GM21526 (cell line): ENCODE data around the gene ERCC6L2.

Experiments
- ATAC-seq: cut with Tn5 transposase; IDR thresholded peaks from one replicate; pipeline ENCODE4 v1.9.1; 2021; ENCODE audit warnings: moderate library complexity; ENCODE audit not compliant: unreplicated experiment, low FRiP score

Gene ERCC6L2

GRCh38 chr9:95857896-95858295, 17.6 kb upstream of the ERCC6L2 start:
- ATAC-seq, result peak; percentile 64

GRCh38 chr9:95862343-95862742, 13.1 kb upstream of the ERCC6L2 start:
- ATAC-seq, result no peak

GRCh38 chr9:95864852-95865580, 10.5 kb upstream of the ERCC6L2 start:
- ATAC-seq, result no peak

GRCh38 chr9:95870352-95870751, 5.1 kb upstream of the ERCC6L2 start:
- ATAC-seq, result no peak

- no peak for ATAC-seq
Observed at GRCh38 chr9:95870906-95871305, 4.6 kb upstream of the ERCC6L2 start.

- ATAC-seq, result no peak
Observed at GRCh38 chr9:95874303-95874988, 1.0 kb upstream of the ERCC6L2 start.

GRCh38 chr9:95874989-95875304, 544 bp upstream of the ERCC6L2 start:
- ATAC-seq, result no peak

- ATAC-seq, result no peak
Observed at GRCh38 chr9:95876138-95876444, 600 bp downstream of the ERCC6L2 start.

- ATAC-seq, result no peak
Observed at GRCh38 chr9:95876595-95876994, 1.1 kb downstream of the ERCC6L2 start.

GRCh38 chr9:95877984-95878383, 2.5 kb downstream of the ERCC6L2 start:
- no peak for ATAC-seq

- ATAC-seq, result no peak
Observed at GRCh38 chr9:95879591-95879990, 4.1 kb downstream of the ERCC6L2 start.

GRCh38 chr9:95880021-95880690, 4.7 kb downstream of the ERCC6L2 start:
- no peak for ATAC-seq

- ATAC-seq, result no peak
Observed at GRCh38 chr9:95887926-95888497, 12.5 kb downstream of the ERCC6L2 start.

GRCh38 chr9:95890594-95890993, 15.1 kb downstream of the ERCC6L2 start:
- ATAC-seq, result no peak

- ATAC-seq, result no peak
Observed at GRCh38 chr9:95891067-95891671, 15.7 kb downstream of the ERCC6L2 start.

- ATAC-seq, result no peak
Observed at GRCh38 chr9:95892690-95893089, 17.2 kb downstream of the ERCC6L2 start.

GRCh38 chr9:95896580-95896979, 21.1 kb downstream of the ERCC6L2 start:
- ATAC-seq, result no peak

GRCh38 chr9:95901506-95901905, 26.0 kb downstream of the ERCC6L2 start:
- no peak for ATAC-seq

- ATAC-seq, result no peak
Observed at GRCh38 chr9:95903398-95903797, 27.9 kb downstream of the ERCC6L2 start.

GRCh38 chr9:95907794-95908193, 32.3 kb downstream of the ERCC6L2 start:
- ATAC-seq, result no peak

- ATAC-seq, result no peak
Observed at GRCh38 chr9:95910023-95910707, 34.7 kb downstream of the ERCC6L2 start.
